Nephron (organoid): ENCODE data around the gene LTBP4.
A peak's percentile ranks its signal among the peaks of the same experiment; 100 is the strongest.

Experiments
- H3K27ac Mint-ChIP-seq, 3 experiments: 2 replicates each; pipeline ENCODE4 v1.8.0; 2020; ENCODE audit warnings: mixed read lengths in 3 of 3, mild to moderate bottlenecking in 2 of 3, moderate library complexity in 1 of 3
- H3K27me3 Mint-ChIP-seq: 2 replicates; pipeline ENCODE4 v1.8.0; 2021; ENCODE audit warnings: low read depth, mild to moderate bottlenecking, moderate library complexity, mixed read lengths
- H3K36me3 Mint-ChIP-seq: 2 replicates; pipeline ENCODE4 v1.8.0; 2020; ENCODE audit warnings: low read depth, mixed read lengths
- H3K4me1 Mint-ChIP-seq: 2 replicates; pipeline ENCODE4 v1.8.0; 2020; ENCODE audit warnings: mixed read lengths
- H3K4me3 Mint-ChIP-seq, 3 experiments: 2 replicates each; pipeline ENCODE4 v1.8.0; 2020; ENCODE audit warnings: mild to moderate bottlenecking in 3 of 3, mixed read lengths in 3 of 3, moderate library complexity in 2 of 3
- H3K9me3 Mint-ChIP-seq: 2 replicates; pipeline ENCODE4 v1.8.0; 2020; ENCODE audit warnings: mixed read lengths
- TF ChIP-seq, protein P1 (sequence below), 3 experiments: fragments of 200-600 bp; sonication (generic); IDR thresholded peaks; one replicate each; pipeline ENCODE4 v1.5.0; 2021; ENCODE audit warnings: antibody characterized with exemption in 3 of 3; ENCODE audit not compliant: unreplicated experiment in 3 of 3

The LTBP4 gene

DNA sequence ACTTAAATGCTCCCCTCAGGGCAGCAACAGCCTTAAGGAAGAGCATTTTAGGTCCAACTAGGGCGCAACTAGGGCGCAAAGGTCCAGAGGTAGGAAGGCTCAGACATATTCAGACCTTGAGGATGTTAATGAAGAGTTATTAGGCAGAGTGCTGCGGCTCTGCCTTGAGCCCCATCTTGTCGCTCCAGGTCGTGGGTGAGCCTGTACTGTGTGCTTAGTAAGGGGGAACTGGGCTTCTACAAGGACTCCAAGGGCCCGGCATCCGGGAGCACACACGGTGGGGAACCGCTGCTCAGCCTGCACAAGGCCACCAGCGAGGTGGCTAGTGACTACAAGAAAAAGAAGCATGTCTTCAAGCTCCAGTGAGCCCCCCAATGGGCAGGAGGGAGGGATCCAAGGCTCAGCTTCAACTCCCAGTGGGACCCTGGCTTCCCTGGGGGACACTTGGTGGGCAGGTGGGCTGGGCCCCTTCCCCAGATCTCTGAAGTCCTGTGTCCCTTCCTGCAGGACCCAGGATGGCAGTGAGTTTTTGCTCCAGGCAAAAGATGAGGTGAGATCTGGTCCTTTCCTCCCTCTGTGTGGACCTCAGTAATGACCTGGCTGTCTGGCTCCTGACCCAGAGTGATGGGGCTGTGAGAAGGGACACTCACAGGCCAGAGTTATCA lies 29.2 kb upstream of the LTBP4 start:
- Mint-ChIP-seq H3K27me3 (peaks cover 34% of the 10 kb centered on the region), H3K4me1 (peaks cover 15% of the 10 kb centered on the region), H3K9me3 (no peaks in the 10 kb centered on the region), H3K27ac (peak overlapping the region in 1 of 3 experiments; percentile 43), H3K4me3 (no peak overlapping the region), H3K36me3 (no peaks in the 10 kb centered on the region)
- TF ChIP-seq, protein P1, sequence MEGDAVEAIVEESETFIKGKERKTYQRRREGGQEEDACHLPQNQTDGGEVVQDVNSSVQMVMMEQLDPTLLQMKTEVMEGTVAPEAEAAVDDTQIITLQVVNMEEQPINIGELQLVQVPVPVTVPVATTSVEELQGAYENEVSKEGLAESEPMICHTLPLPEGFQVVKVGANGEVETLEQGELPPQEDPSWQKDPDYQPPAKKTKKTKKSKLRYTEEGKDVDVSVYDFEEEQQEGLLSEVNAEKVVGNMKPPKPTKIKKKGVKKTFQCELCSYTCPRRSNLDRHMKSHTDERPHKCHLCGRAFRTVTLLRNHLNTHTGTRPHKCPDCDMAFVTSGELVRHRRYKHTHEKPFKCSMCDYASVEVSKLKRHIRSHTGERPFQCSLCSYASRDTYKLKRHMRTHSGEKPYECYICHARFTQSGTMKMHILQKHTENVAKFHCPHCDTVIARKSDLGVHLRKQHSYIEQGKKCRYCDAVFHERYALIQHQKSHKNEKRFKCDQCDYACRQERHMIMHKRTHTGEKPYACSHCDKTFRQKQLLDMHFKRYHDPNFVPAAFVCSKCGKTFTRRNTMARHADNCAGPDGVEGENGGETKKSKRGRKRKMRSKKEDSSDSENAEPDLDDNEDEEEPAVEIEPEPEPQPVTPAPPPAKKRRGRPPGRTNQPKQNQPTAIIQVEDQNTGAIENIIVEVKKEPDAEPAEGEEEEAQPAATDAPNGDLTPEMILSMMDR (IDR thresholded peaks at IDR 0.05; ENCODE audit: unreplicated experiment in 3 of 3) = no peak

DNA sequence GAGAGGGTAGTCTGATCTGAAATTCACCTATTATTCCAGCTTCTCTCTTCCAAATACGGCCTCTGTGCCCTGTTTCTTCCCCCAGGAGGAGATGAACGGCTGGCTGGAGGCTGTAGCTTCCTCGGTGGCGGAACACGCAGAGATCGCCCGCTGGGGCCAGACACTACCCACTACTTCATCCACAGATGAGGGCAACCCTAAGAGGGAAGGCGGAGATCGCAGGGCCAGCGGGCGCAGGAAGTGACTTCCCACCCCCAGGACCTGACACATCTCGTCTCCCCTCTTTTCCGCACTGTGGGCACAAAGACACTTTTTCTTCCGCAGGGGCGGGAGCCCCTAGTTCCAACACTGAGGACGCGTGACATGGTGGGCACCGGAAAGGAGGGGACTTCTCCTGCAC lies 25.8 kb upstream of the LTBP4 start:
- peaks cover 13% of the 10 kb centered on the region for H3K4me1 Mint-ChIP-seq
- H3K27me3 Mint-ChIP-seq = peaks cover 3% of the 10 kb centered on the region
- H3K27ac Mint-ChIP-seq = peak overlapping the region in 1 of 3 experiments; percentile 74
- H3K9me3 Mint-ChIP-seq = no peaks in the 10 kb centered on the region
- TF ChIP-seq, protein P1 (IDR thresholded peaks at IDR 0.05; ENCODE audit: unreplicated experiment in 3 of 3) = no peak
- H3K36me3 Mint-ChIP-seq = peaks cover 4% of the 10 kb centered on the region
- peak overlapping the region; percentile 50 to 77 (median 65) for H3K4me3 Mint-ChIP-seq

DNA sequence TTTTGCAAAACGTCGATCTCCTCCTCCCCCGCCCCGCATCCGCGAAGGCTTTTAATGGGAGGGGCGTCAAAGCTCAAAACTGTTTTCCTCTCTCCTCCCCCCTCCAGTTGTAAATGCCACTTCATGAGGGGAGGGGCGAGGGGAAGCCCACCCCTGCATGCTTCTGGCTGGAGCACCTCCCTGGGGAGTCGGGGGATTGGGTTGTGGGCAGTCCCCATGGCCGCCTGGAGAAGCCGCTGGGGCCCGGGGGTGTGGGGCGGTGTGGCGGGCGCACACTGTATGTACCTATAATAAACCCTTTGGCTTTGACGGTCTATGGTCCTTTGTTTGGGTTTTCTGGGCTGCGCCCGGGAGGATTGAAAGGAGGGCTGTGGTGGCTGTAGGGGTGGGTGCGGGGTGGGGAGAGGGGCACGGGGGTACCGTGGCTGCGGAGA lies 25.0 kb upstream of the LTBP4 start:
- TF ChIP-seq, protein P1 (IDR thresholded peaks at IDR 0.05; ENCODE audit: unreplicated experiment in 3 of 3) = no peak
- Mint-ChIP-seq H3K4me3 (peak overlapping the region; percentile 85 to 90 (median 89)), H3K4me1 (peaks cover 9% of the 10 kb centered on the region), H3K36me3 (peaks cover 9% of the 10 kb centered on the region), H3K9me3 (no peaks in the 10 kb centered on the region), H3K27ac (peak overlapping the region in 2 of 3 experiments; percentile 50 to 87), H3K27me3 (peaks cover 3% of the 10 kb centered on the region)

DNA sequence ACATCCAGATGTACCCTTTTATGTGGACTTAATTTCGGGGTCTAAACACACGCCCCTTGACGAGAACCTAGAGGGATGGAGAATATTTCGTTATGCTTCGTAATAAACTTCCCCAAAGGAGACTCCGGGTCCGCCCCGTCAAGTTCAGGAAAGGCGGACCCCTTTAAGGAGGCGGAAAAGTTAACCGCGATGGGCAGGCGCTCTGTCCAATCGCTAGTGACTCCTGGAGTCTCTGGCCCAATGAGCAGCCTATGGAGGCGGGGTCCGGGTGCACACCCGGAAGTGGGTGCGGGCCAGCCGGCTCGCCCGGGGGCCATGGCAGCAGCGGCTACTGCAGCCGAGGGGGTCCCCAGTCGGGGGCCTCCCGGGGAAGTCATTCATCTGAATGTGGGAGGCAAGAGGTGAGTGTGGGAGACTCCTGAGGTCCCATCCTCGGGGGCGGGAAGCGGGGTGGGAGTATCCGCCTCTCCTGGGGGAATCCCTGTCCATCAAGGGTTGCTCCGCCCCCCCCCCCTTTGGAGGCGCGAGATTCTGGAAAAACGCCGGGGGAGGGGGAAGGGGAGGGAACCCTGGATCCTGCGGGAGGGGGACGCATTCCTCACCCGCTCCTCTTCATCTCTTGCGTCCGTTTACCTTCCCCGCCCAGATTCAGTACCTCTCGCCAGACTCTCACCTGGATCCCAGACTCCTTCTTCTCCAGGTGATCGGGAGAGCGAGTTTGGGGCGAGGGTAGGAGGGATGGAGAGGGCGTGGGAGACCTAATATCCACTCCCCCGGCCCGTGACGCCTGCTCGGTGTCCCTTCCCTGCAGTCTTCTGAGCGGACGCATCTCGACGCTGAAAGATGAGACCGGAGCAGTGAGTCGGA lies 24.4 kb upstream of the LTBP4 start, which contains the start of gene SHKBP1:
Gene SHKBP1, plus strand, starts transcription at position 289 of the 867 bp plus-strand sequence. Its CDS starts 27 bp downstream, at position 316.
- TF ChIP-seq, protein P1 (IDR thresholded peaks at IDR 0.05; ENCODE audit: unreplicated experiment in 3 of 3) = no peak
- Mint-ChIP-seq H3K36me3 (peaks cover 14% of the 10 kb centered on the region), H3K27ac (peak within 1 kb of the TSS in 2 of 3 experiments; percentile 50 to 87), H3K4me1 (peaks cover 9% of the 10 kb centered on the region), H3K9me3 (no peaks in the 10 kb centered on the region), H3K27me3 (peaks cover 3% of the 10 kb centered on the region), H3K4me3 (peak within 1 kb of the TSS; percentile 85 to 90 (median 89))

DNA sequence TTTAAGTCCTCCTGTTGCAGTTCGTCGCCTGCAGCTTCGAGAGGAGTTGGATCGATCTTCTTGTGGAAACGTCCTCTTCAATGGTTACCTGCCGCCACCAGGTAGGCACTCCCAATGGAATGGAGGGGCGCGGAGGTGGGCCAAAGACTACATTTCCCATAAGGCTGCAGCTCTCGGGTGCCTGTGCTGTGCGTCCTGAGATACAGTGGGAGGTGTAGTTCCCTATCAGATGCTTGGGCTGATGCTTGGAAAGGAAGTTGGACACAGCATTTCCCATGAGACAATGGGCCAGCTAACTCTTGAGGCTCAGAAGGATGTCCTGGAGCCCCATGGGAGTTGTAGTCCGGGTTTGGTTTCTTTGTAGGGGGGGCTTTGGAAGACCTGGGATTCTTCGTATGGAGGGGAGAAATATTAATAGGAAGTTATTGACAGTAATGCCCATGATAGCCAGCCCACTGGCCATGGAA lies 22.7 kb upstream of the LTBP4 start:
- no peaks in the 10 kb centered on the region for H3K27me3 Mint-ChIP-seq
- no peaks in the 10 kb centered on the region for H3K9me3 Mint-ChIP-seq
- H3K36me3 Mint-ChIP-seq = peaks cover 20% of the 10 kb centered on the region
- H3K4me1 Mint-ChIP-seq = peaks cover 9% of the 10 kb centered on the region
- peak overlapping the region; percentile 85 to 90 (median 89) for H3K4me3 Mint-ChIP-seq
- H3K27ac Mint-ChIP-seq = peak overlapping the region in 1 of 3 experiments; percentile 0
- TF ChIP-seq, protein P1 (IDR thresholded peaks at IDR 0.05; ENCODE audit: unreplicated experiment in 3 of 3) = no peak
